IPS-18a (cell line): ENCODE measurements around the gene CHIC2.

Experiments used
- H3K27ac ChIP-seq: one replicate; pipeline ENCODE4 v1.5.1; 2013; ENCODE audit warnings: low read length
- H3K27me3 ChIP-seq: one replicate; pipeline ENCODE4 v1.6.1; 2013; ENCODE audit warnings: mild to moderate bottlenecking, low read length; ENCODE audit not compliant: control insufficient read depth, insufficient read depth
- H3K36me3 ChIP-seq: one replicate; pipeline ENCODE4 v1.6.1; 2013; ENCODE audit warnings: low read depth, low read length; ENCODE audit not compliant: control insufficient read depth
- H3K4me1 ChIP-seq: one replicate; pipeline ENCODE4 v1.6.1; 2013; ENCODE audit warnings: low read depth, low read length; ENCODE audit not compliant: control insufficient read depth
- H3K4me3 ChIP-seq: one replicate; pipeline ENCODE4 v1.5.1; 2013; ENCODE audit warnings: low read length
- H3K9ac ChIP-seq: one replicate; pipeline ENCODE4 v1.6.1; 2013; ENCODE audit warnings: mild to moderate bottlenecking, low read length, moderate library complexity
- H3K9me3 ChIP-seq: one replicate; pipeline ENCODE4 v1.6.1; 2013; ENCODE audit warnings: low read depth, low read length; ENCODE audit not compliant: control insufficient read depth

CHIC2 gene

GRCh38 chr4:54099748-54100574 lies 35.6 kb upstream of the CHIC2 start, which contains the start of gene GSX2:
Gene GSX2 (plus strand): TSS chr4:54100163. CDS start chr4:54100345, 182 bp downstream.
- Histone ChIP-seq H3K9me3 (no peaks in the 10 kb centered on the region), H3K27ac (no peak within 1 kb of the TSS), H3K27me3 (peaks cover 100% of the 10 kb centered on the region), H3K4me1 (peaks cover 54% of the 10 kb centered on the region), H3K9ac (no peak within 1 kb of the TSS), H3K4me3 (peak within 1 kb of the TSS; percentile 52), H3K36me3 (no peaks in the 10 kb centered on the region)

GRCh38 chr4:54099287-54099747 lies 34.9 kb upstream of the CHIC2 start:
- no peak overlapping the region for H3K27ac ChIP-seq
- H3K36me3 ChIP-seq: no peaks in the 10 kb centered on the region
- H3K4me3 ChIP-seq: peak overlapping the region; percentile 52
- H3K9me3 ChIP-seq: no peaks in the 10 kb centered on the region
- peaks cover 100% of the 10 kb centered on the region for H3K27me3 ChIP-seq
- H3K9ac ChIP-seq: no peak overlapping the region
- peaks cover 61% of the 10 kb centered on the region for H3K4me1 ChIP-seq

- Histone ChIP-seq H3K4me3 (no peak overlapping the region), H3K9ac (no peak overlapping the region), H3K36me3 (no peaks in the 10 kb centered on the region), H3K27me3 (peaks cover 100% of the 10 kb centered on the region), H3K4me1 (peaks cover 61% of the 10 kb centered on the region), H3K27ac (no peak overlapping the region), H3K9me3 (no peaks in the 10 kb centered on the region)
Observed at GRCh38 chr4:54098375-54098774, 34.0 kb upstream of the CHIC2 start.

- no peaks in the 10 kb centered on the region for H3K9me3 ChIP-seq
- peaks cover 63% of the 10 kb centered on the region for H3K4me1 ChIP-seq
- no peak overlapping the region for H3K27ac ChIP-seq
- H3K27me3 ChIP-seq: peaks cover 100% of the 10 kb centered on the region
- H3K9ac ChIP-seq: no peak overlapping the region
- H3K4me3 ChIP-seq: no peak overlapping the region
- no peaks in the 10 kb centered on the region for H3K36me3 ChIP-seq
Observed at GRCh38 chr4:54097152-54097551, 32.7 kb upstream of the CHIC2 start.

- Histone ChIP-seq H3K4me1 (peaks cover 61% of the 10 kb centered on the region), H3K4me3 (no peak overlapping the region), H3K9ac (no peak overlapping the region), H3K9me3 (no peaks in the 10 kb centered on the region), H3K27ac (no peak overlapping the region), H3K27me3 (peaks cover 100% of the 10 kb centered on the region), H3K36me3 (no peaks in the 10 kb centered on the region)
Observed at GRCh38 chr4:54096295-54096962, 32.0 kb upstream of the CHIC2 start.

GRCh38 chr4:54095110-54095825 lies 30.9 kb upstream of the CHIC2 start:
- H3K27ac ChIP-seq: no peak overlapping the region
- no peaks in the 10 kb centered on the region for H3K9me3 ChIP-seq
- H3K4me1 ChIP-seq: peaks cover 58% of the 10 kb centered on the region
- H3K4me3 ChIP-seq: peak overlapping the region; percentile 21
- H3K27me3 ChIP-seq: peaks cover 100% of the 10 kb centered on the region
- H3K9ac ChIP-seq: no peak overlapping the region
- no peaks in the 10 kb centered on the region for H3K36me3 ChIP-seq

- Histone ChIP-seq H3K9me3 (no peaks in the 10 kb centered on the region), H3K4me3 (peak overlapping the region; percentile 21), H3K36me3 (no peaks in the 10 kb centered on the region), H3K9ac (no peak overlapping the region), H3K27ac (no peak overlapping the region), H3K27me3 (peaks cover 98% of the 10 kb centered on the region), H3K4me1 (peaks cover 58% of the 10 kb centered on the region)
Observed at GRCh38 chr4:54094451-54094850, 30.0 kb upstream of the CHIC2 start.

DNA sequence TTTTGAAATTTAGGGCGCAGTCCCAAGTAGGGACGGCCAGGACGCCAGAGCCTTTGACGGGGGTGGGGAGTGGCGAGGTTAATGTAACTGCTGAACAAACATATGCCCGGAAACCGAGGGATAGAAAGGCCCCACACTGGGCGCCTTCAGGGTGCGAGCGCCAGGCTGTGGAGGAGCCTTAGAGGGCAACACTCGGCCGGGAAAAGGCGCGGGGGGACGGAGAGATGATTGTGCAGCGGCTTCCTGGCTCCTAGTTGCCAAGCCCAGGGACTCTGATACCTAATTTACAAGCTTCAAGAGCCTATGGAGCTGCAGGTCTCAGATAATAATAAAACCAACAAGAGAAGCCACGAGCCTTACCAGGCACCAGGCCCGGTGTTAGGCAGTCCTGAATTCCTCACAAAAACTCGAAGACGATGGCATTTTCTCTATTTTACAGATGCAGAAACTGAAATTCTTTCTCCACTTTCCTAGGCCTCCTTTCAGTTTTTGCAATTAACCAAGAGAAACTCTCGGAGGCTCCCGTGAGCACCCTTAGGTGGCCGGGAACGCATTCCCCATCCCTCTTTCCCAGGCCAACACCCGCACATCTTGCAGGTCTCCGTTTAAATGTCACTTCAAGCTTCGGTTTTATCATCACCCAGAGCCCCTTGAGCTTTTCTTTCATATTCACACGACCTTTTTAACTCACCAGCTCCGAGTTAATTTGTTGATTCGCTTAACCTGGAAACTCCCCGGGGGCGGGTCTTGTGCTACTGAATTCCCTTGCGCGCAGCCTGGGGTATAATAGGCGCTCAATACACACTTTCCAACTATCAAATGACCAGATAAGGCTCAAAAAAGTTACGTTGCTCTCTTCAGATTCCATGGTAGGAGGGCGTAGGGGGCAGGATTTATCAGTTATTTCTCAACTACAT lies 29.2 kb upstream of the CHIC2 start:
- no peak overlapping the region for H3K9ac ChIP-seq
- peaks cover 95% of the 10 kb centered on the region for H3K27me3 ChIP-seq
- no peak overlapping the region for H3K27ac ChIP-seq
- H3K9me3 ChIP-seq: no peaks in the 10 kb centered on the region
- H3K4me3 ChIP-seq: peak overlapping the region; percentile 34
- no peaks in the 10 kb centered on the region for H3K36me3 ChIP-seq
- H3K4me1 ChIP-seq: peaks cover 49% of the 10 kb centered on the region

DNA sequence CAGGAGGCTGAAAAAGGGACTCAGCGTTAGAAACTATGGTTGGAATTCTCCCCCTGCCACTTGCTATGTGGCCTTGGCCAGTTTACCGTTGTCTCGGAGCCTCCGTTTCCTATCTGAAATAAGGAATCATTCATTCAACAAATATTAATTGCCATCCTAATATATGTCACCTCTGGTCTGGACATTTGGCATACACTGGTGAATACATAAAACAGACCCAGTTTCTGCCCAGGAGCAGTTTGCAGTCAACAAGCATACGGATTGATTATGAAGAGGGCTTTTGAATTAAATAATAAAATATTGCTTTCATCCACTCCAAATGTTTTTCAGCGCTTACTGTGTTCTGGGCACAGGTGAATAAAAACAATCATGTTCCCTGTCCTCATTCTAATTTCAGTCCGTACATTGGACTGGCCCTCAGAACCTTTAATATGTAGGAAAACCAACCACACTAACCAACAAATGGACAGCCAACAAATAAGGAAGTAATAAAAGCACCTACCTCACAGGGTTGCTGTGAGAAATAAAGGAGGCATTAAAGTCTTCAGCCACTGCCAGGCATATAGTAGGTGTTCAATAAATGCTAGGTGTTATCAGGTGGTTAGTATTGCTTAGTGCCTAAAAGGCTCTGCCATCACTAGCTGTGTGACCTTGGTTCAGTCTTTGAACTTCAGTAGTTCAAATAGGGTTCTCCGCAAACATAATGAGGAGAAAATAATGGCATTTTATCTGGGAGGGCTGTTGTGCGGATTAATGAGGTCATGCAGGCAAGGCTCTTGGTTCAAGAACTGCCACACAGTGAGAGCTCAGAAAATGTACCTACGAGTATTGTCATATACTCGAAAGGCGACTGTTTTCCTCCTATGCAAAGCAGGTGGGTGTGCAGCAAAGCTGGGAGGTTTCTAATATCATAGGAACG lies 28.3 kb upstream of the CHIC2 start:
- Histone ChIP-seq H3K4me3 (peak overlapping the region; percentile 64), H3K9me3 (no peaks in the 10 kb centered on the region), H3K9ac (no peak overlapping the region), H3K27me3 (peaks cover 94% of the 10 kb centered on the region), H3K4me1 (peaks cover 47% of the 10 kb centered on the region), H3K36me3 (no peaks in the 10 kb centered on the region), H3K27ac (no peak overlapping the region)
